WTC11 (cell line): ENCODE results near the gene KDM2A. TPM values are rescaled to one million over a fixed set of nuclear protein-coding genes. Genes with fewer than 3 reads are reported as not detected.

Experiments used
- ATAC-seq: fragments of 200-7000 bp; cut with Tn5 transposase; 2 replicates; pipeline ENCODE4 v1.10.0; 2021; ENCODE audit warnings: mild to moderate bottlenecking, moderate library complexity
- CTCF ChIA-PET: fragments of 300-600 bp; sonication (Branson Sonifier 250); formaldehyde crosslinking; loops from one replicate; lab custom pipeline; 2021; ENCODE audit warnings: antibody characterized with exemption; lab: Charles Lee
- POLR2A ChIA-PET: fragments of 350-600 bp; sonication (Branson Sonifier 250); formaldehyde crosslinking; loops from one replicate; lab custom pipeline; 2021; ENCODE audit warnings: antibody characterized with exemption; lab: Charles Lee
- DNase-seq: peaks from one replicate; pipeline ENCODE4 v3.0.0; 2021; ENCODE audit warnings: low spot score
- H3K27ac Mint-ChIP-seq: 2 replicates; pipeline ENCODE4 v1.8.0; 2021; ENCODE audit warnings: mixed read lengths
- H3K27me3 Mint-ChIP-seq: 2 replicates; pipeline ENCODE4 v1.8.0; 2021; ENCODE audit warnings: low read depth, mild to moderate bottlenecking, moderate library complexity, mixed read lengths
- H3K36me3 Mint-ChIP-seq: 2 replicates; pipeline ENCODE4 v1.8.0; 2021; ENCODE audit warnings: mixed read lengths
- H3K4me1 Mint-ChIP-seq: 2 replicates; pipeline ENCODE4 v1.8.0; 2022; ENCODE audit warnings: mixed read lengths
- H3K4me3 Mint-ChIP-seq: 2 replicates; pipeline ENCODE4 v1.8.0; 2021; ENCODE audit warnings: mild to moderate bottlenecking, moderate library complexity, mixed read lengths
- H3K9me3 Mint-ChIP-seq: 2 replicates; pipeline ENCODE4 v1.8.0; 2021; ENCODE audit warnings: mixed read lengths
- ATF1 ChIP-seq: sonication (generic); formaldehyde crosslinking; IDR thresholded peaks from 2 replicates; pipeline ENCODE4 v1.8.1; 2023; ENCODE audit warnings: mild to moderate bottlenecking, moderate library complexity, missing genetic modification reagents
- CBFB ChIP-seq: sonication (generic); formaldehyde crosslinking; IDR thresholded peaks from 2 replicates; pipeline ENCODE4 v1.8.1; 2022; ENCODE audit warnings: mild to moderate bottlenecking, low read depth, missing genetic modification reagents
- ETV6 ChIP-seq: sonication (generic); formaldehyde crosslinking; IDR thresholded peaks from 2 replicates; pipeline ENCODE4 v1.8.1; 2022; ENCODE audit warnings: mild to moderate bottlenecking, missing genetic modification reagents
- GABPB1 ChIP-seq: sonication (generic); formaldehyde crosslinking; IDR thresholded peaks from 2 replicates; pipeline ENCODE4 v1.8.1; 2023; ENCODE audit warnings: mild to moderate bottlenecking, missing genetic modification reagents
- NFYB ChIP-seq: sonication (generic); formaldehyde crosslinking; conservative IDR thresholded peaks from 2 replicates; pipeline ENCODE4 v1.8.0; 2022; ENCODE audit warnings: low read depth, missing genetic modification reagents
- NR1H2 ChIP-seq: sonication (generic); formaldehyde crosslinking; IDR thresholded peaks from 2 replicates; pipeline ENCODE4 v1.9.0; 2021; ENCODE audit warnings: mild to moderate bottlenecking, moderate library complexity, missing genetic modification reagents
- NR2C2 ChIP-seq: sonication (generic); formaldehyde crosslinking; IDR thresholded peaks from 2 replicates; pipeline ENCODE4 v1.8.0; 2022; ENCODE audit warnings: mild to moderate bottlenecking, missing genetic modification reagents
- SMAD3 ChIP-seq: sonication (generic); formaldehyde crosslinking; IDR thresholded peaks from 2 replicates; pipeline ENCODE4 v1.8.0; 2022; ENCODE audit warnings: missing genetic modification reagents, mild to moderate bottlenecking, borderline replicate concordance
- SMAD4 ChIP-seq: sonication (generic); formaldehyde crosslinking; IDR thresholded peaks from 2 replicates; pipeline ENCODE4 v1.8.0; 2022; ENCODE audit warnings: mild to moderate bottlenecking, missing genetic modification reagents
- SP1 ChIP-seq: sonication (generic); formaldehyde crosslinking; conservative IDR thresholded peaks from 2 replicates; pipeline ENCODE4 v1.8.1; 2022; ENCODE audit warnings: missing genetic modification reagents
- TEAD1 ChIP-seq: sonication (generic); formaldehyde crosslinking; IDR thresholded peaks from 2 replicates; pipeline ENCODE4 v1.8.0; 2022; ENCODE audit warnings: mild to moderate bottlenecking, missing genetic modification reagents
- ZNF219 ChIP-seq: sonication (generic); formaldehyde crosslinking; IDR thresholded peaks from 2 replicates; pipeline ENCODE4 v1.8.0; 2023; ENCODE audit warnings: missing genetic modification reagents, mild to moderate bottlenecking, borderline replicate concordance
- ZNF263 ChIP-seq: sonication (generic); formaldehyde crosslinking; IDR thresholded peaks from 2 replicates; pipeline ENCODE4 v1.8.1; 2022; ENCODE audit warnings: low read depth, mild to moderate bottlenecking, moderate library complexity, missing genetic modification reagents
- ZNF396 ChIP-seq: fragments of 250-450 bp; sonication (Bioruptor Pico); IDR thresholded peaks from 2 replicates; pipeline ENCODE4 v1.8.0; 2021; ENCODE audit warnings: mild to moderate bottlenecking, moderate library complexity, borderline replicate concordance
- ZNF671 ChIP-seq: fragments of 250-450 bp; sonication (Bioruptor Pico); IDR thresholded peaks from 2 replicates; pipeline ENCODE4 v1.8.0; 2021; ENCODE audit warnings: mild to moderate bottlenecking
- total RNA-seq: library from RNA; stranded (reverse); gene quantifications from 3 replicates; pipeline ENCODE4 v1.2.3, GENCODE V29; 2021
- TF ChIP-seq, protein P1 (sequence below): sonication (generic); formaldehyde crosslinking; IDR thresholded peaks from 2 replicates; pipeline ENCODE4 v1.8.0; 2023; ENCODE audit warnings: mild to moderate bottlenecking, missing genetic modification reagents
- TF ChIP-seq, protein P2 (sequence below): sonication (generic); formaldehyde crosslinking; IDR thresholded peaks from 2 replicates; pipeline ENCODE4 v1.8.1; 2022; ENCODE audit warnings: low read depth, mild to moderate bottlenecking, moderate library complexity, missing genetic modification reagents, borderline replicate concordance
- TF ChIP-seq, protein P3 (sequence below): sonication (generic); formaldehyde crosslinking; conservative IDR thresholded peaks from 2 replicates; pipeline ENCODE4 v1.8.1; 2022; ENCODE audit warnings: mild to moderate bottlenecking, missing genetic modification reagents
- TF ChIP-seq, protein P4 (sequence below): fragments of 250-450 bp; sonication (Bioruptor Pico); conservative IDR thresholded peaks from 2 replicates; pipeline ENCODE4 v1.9.0; 2021; ENCODE audit warnings: mild to moderate bottlenecking
- TF ChIP-seq, protein P5 (sequence below): sonication (generic); formaldehyde crosslinking; IDR thresholded peaks from 2 replicates; pipeline ENCODE4 v1.8.1; 2023; ENCODE audit warnings: mild to moderate bottlenecking, missing genetic modification reagents, moderate library complexity
- TF ChIP-seq, protein P6 (sequence below): sonication (generic); formaldehyde crosslinking; IDR thresholded peaks from 2 replicates; pipeline ENCODE4 v1.8.0; 2023; ENCODE audit warnings: missing genetic modification reagents
- TF ChIP-seq, protein P7 (sequence below): sonication (generic); formaldehyde crosslinking; IDR thresholded peaks from 2 replicates; pipeline ENCODE4 v1.8.0; 2022; ENCODE audit warnings: mild to moderate bottlenecking, missing genetic modification reagents
- TF ChIP-seq, protein P8 (sequence below): sonication (generic); formaldehyde crosslinking; IDR thresholded peaks from 2 replicates; pipeline ENCODE4 v1.8.1; 2022; ENCODE audit warnings: mild to moderate bottlenecking, moderate library complexity, missing genetic modification reagents
- TF ChIP-seq, protein P9 (sequence below): fragments of 250-450 bp; sonication (Bioruptor Pico); IDR thresholded peaks from 2 replicates; pipeline ENCODE4 v1.9.0; 2021; ENCODE audit warnings: moderate library complexity, mild to moderate bottlenecking, inconsistent platforms, borderline replicate concordance

Gene KDM2A
- total RNA-seq, 1 experiment from 2014 or later, result 58.0 TPM

DNA sequence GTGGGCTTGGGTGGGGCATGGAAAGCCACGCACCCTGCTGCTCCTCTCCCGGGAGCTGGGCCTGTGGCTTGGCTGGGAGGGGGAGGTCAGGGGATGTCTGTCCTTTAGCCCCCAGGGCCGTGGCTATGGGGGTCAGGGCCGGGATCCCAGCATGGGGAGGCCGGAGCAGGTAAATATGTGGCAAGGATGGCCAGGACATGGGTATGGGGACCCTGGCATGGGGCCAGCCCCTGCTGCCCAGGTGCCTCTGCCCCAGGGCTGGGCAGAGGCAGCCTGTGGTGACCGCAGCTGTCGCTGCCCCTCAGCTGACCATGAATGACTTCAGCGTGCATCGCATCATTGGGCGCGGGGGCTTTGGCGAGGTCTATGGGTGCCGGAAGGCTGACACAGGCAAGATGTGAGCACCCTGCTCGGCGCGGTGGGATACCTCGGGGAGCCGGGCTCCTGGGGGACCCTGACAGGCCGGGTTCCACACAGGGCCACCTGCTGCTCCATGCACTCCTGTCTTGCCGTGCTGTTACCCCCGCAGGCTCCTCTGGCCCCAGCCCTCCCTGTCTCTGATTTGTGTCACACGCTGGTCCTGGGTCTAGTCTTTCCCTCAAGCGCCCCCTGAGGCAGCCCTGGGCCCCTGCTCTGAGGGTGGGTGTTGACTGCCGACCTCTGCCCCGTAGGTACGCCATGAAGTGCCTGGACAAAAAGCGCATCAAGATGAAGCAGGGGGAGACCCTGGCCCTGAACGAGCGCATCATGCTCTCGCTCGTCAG is 161.9 kb downstream of the KDM2A start (continued):
- TF ChIP-seq, protein P1, sequence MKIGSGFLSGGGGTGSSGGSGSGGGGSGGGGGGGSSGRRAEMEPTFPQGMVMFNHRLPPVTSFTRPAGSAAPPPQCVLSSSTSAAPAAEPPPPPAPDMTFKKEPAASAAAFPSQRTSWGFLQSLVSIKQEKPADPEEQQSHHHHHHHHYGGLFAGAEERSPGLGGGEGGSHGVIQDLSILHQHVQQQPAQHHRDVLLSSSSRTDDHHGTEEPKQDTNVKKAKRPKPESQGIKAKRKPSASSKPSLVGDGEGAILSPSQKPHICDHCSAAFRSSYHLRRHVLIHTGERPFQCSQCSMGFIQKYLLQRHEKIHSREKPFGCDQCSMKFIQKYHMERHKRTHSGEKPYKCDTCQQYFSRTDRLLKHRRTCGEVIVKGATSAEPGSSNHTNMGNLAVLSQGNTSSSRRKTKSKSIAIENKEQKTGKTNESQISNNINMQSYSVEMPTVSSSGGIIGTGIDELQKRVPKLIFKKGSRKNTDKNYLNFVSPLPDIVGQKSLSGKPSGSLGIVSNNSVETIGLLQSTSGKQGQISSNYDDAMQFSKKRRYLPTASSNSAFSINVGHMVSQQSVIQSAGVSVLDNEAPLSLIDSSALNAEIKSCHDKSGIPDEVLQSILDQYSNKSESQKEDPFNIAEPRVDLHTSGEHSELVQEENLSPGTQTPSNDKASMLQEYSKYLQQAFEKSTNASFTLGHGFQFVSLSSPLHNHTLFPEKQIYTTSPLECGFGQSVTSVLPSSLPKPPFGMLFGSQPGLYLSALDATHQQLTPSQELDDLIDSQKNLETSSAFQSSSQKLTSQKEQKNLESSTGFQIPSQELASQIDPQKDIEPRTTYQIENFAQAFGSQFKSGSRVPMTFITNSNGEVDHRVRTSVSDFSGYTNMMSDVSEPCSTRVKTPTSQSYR (CRISPR knock-in tag), result no peak
- TF ChIP-seq NR2C2 (CRISPR knock-in tag), result no peak
- TF ChIP-seq, protein P2, sequence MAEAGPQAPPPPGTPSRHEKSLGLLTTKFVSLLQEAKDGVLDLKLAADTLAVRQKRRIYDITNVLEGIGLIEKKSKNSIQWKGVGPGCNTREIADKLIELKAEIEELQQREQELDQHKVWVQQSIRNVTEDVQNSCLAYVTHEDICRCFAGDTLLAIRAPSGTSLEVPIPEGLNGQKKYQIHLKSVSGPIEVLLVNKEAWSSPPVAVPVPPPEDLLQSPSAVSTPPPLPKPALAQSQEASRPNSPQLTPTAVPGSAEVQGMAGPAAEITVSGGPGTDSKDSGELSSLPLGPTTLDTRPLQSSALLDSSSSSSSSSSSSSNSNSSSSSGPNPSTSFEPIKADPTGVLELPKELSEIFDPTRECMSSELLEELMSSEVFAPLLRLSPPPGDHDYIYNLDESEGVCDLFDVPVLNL (CRISPR knock-in tag), result no peak
- no peak for TF ChIP-seq ZNF671 (CRISPR knock-in tag)
- TF ChIP-seq, protein P3, sequence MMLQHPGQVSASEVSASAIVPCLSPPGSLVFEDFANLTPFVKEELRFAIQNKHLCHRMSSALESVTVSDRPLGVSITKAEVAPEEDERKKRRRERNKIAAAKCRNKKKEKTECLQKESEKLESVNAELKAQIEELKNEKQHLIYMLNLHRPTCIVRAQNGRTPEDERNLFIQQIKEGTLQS, result no peak
- TF ChIP-seq GABPB1 (CRISPR knock-in tag), result no peak
- TF ChIP-seq ZNF396 (CRISPR knock-in tag), result no peak

DNA sequence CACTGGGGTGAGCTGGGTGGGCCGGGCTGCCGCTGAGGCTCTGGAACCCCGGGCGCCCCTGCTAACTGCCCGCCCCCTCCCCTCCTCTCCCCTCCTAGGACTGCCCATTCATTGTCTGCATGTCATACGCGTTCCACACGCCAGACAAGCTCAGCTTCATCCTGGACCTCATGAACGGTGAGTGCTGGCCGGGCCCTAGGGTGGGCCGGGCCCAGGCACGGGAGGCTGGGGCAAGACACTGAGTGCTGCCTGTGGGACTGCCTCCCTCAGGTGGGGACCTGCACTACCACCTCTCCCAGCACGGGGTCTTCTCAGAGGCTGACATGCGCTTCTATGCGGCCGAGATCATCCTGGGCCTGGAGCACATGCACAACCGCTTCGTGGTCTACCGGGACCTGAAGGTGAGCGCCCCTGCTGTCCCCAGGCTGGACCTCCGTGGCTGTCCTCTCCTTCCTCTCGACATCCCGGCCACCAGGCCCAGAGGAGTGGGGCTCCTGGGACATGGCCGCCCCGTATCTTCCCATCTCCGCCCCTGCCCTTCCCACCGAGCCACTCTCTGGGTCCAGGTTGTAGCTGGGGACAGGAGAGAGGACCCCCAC is 162.6 kb downstream of the KDM2A start:
- H3K36me3 Mint-ChIP-seq, result peaks cover 18% of the 10 kb centered on the region
- no peak overlapping the region for H3K27ac Mint-ChIP-seq
- TF ChIP-seq SP1 (no peak), ZNF671 (CRISPR knock-in tag) (no peak), NFYB (no peak), SMAD4 (no peak), ETV6 (CRISPR knock-in tag) (no peak), TEAD1 (CRISPR knock-in tag) (no peak), NR1H2 (CRISPR knock-in tag) (no peak), CBFB (CRISPR knock-in tag) (no peak), ZNF219 (CRISPR knock-in tag) (no peak), ATF1 (CRISPR knock-in tag) (no peak), ZNF263 (CRISPR knock-in tag) (no peak), SMAD3 (CRISPR knock-in tag) (no peak)
- TF ChIP-seq, protein P4, sequence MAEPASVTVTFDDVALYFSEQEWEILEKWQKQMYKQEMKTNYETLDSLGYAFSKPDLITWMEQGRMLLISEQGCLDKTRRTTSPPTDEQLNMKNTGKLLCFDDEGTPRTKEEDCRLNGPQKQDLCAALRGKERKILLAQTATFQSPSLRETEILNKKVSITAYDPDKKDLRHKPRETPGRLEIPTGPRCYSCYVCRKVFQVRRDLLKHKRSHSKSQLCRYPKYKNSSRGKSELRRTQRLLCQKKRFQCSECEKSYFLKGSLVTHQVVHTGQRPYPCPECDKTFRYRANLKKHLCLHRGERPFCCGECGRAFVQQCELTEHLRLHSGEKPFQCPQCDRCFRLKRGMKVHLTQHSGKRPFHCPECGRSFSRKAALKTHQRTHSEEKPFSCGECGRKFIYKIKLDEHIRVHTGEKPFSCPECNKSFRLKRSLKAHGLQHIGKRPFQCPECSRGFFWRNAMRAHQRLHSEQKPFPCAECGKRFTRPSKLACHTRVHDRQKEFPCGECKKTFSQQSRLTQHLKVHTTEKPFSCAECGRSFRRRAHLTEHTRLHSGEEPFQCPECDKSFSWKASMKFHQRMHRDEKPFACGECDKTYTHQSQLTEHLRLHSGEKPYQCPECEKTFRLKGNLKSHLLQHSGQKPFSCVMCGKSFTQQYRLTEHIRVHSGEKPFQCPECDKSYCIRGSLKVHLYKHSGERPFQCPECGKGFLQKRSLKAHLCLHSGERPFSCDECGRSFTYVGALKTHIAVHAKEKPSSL (CRISPR knock-in tag), result no peak
- TF ChIP-seq, protein P5, sequence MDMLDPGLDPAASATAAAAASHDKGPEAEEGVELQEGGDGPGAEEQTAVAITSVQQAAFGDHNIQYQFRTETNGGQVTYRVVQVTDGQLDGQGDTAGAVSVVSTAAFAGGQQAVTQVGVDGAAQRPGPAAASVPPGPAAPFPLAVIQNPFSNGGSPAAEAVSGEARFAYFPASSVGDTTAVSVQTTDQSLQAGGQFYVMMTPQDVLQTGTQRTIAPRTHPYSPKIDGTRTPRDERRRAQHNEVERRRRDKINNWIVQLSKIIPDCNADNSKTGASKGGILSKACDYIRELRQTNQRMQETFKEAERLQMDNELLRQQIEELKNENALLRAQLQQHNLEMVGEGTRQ (CRISPR knock-in tag), result no peak
- TF ChIP-seq, protein P6, sequence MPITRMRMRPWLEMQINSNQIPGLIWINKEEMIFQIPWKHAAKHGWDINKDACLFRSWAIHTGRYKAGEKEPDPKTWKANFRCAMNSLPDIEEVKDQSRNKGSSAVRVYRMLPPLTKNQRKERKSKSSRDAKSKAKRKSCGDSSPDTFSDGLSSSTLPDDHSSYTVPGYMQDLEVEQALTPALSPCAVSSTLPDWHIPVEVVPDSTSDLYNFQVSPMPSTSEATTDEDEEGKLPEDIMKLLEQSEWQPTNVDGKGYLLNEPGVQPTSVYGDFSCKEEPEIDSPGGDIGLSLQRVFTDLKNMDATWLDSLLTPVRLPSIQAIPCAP (CRISPR knock-in tag), result no peak
- TF ChIP-seq, protein P7, sequence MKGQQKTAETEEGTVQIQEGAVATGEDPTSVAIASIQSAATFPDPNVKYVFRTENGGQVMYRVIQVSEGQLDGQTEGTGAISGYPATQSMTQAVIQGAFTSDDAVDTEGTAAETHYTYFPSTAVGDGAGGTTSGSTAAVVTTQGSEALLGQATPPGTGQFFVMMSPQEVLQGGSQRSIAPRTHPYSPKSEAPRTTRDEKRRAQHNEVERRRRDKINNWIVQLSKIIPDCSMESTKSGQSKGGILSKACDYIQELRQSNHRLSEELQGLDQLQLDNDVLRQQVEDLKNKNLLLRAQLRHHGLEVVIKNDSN (CRISPR knock-in tag), result no peak
- TF ChIP-seq, protein P8, sequence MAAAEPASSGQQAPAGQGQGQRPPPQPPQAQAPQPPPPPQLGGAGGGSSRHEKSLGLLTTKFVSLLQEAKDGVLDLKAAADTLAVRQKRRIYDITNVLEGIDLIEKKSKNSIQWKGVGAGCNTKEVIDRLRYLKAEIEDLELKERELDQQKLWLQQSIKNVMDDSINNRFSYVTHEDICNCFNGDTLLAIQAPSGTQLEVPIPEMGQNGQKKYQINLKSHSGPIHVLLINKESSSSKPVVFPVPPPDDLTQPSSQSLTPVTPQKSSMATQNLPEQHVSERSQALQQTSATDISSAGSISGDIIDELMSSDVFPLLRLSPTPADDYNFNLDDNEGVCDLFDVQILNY, result no peak
- TF ChIP-seq, protein P9, sequence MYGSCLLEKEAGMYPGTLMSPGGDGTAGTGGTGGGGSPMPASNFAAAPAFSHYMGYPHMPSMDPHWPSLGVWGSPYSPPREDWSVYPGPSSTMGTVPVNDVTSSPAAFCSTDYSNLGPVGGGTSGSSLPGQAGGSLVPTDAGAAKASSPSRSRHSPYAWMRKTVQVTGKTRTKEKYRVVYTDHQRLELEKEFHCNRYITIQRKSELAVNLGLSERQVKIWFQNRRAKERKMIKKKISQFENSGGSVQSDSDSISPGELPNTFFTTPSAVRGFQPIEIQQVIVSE, result no peak
- no peaks in the 10 kb centered on the region for H3K27me3 Mint-ChIP-seq
- H3K4me1 Mint-ChIP-seq, result peaks cover 13% of the 10 kb centered on the region
- CTCF ChIA-PET, result interaction anchor here (0.6 to 0.8 kb wide), 2 partner anchors 33 to 64 kb away, joined by 3 read pairs; no protein-coding TSS in a partner anchor
- no peak overlapping the region for H3K4me3 Mint-ChIP-seq
- POLR2A ChIA-PET, result no interaction called here
- ATAC-seq, result no peak
- no peak for DNase-seq
- H3K9me3 Mint-ChIP-seq, result no peaks in the 10 kb centered on the region
